ENCODE data around the gene ARHGAP25.

The ARHGAP25 gene

GRCh38 chr2:68837861-68838341 is 103.3 kb downstream of the ARHGAP25 start:
- H3K79me2 ChIP-seq: no peaks in the 10 kb centered on the region
- TF ChIP-seq, protein P1, sequence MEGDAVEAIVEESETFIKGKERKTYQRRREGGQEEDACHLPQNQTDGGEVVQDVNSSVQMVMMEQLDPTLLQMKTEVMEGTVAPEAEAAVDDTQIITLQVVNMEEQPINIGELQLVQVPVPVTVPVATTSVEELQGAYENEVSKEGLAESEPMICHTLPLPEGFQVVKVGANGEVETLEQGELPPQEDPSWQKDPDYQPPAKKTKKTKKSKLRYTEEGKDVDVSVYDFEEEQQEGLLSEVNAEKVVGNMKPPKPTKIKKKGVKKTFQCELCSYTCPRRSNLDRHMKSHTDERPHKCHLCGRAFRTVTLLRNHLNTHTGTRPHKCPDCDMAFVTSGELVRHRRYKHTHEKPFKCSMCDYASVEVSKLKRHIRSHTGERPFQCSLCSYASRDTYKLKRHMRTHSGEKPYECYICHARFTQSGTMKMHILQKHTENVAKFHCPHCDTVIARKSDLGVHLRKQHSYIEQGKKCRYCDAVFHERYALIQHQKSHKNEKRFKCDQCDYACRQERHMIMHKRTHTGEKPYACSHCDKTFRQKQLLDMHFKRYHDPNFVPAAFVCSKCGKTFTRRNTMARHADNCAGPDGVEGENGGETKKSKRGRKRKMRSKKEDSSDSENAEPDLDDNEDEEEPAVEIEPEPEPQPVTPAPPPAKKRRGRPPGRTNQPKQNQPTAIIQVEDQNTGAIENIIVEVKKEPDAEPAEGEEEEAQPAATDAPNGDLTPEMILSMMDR (IDR thresholded peaks at IDR 0.05): no peak
- H2AFZ ChIP-seq: no peak overlapping the region
- no peaks in the 10 kb centered on the region for H3K27me3 ChIP-seq (ENCODE audit: control insufficient read depth, insufficient read depth, low read length)
- no peak overlapping the region for H3K9ac ChIP-seq
- no peaks in the 10 kb centered on the region for H3K36me3 ChIP-seq (ENCODE audit: control insufficient read depth, insufficient read depth, low read length)
- H3K4me2 ChIP-seq (ENCODE audit: low read length): no peak overlapping the region
- no peaks in the 10 kb centered on the region for H3K9me3 ChIP-seq (ENCODE audit: control insufficient read depth, low read length)
- H3K4me3 ChIP-seq (ENCODE audit: low read depth, low read length): no peak overlapping the region
- no peaks in the 10 kb centered on the region for H3K4me1 ChIP-seq
- H3K27ac ChIP-seq: no peak overlapping the region

GRCh38 chr2:68838641-68839040 is 104.0 kb downstream of the ARHGAP25 start:
- TF ChIP-seq, protein P1 (IDR thresholded peaks at IDR 0.05): no peak
- no peak overlapping the region for H3K9ac ChIP-seq

GRCh38 chr2:68839260-68839833 is 104.7 kb downstream of the ARHGAP25 start:
- Histone ChIP-seq H3K79me2 (no peaks in the 10 kb centered on the region), H3K4me1 (no peaks in the 10 kb centered on the region), H3K4me3 (ENCODE audit: low read depth, low read length) (no peak overlapping the region), H3K9ac (no peak overlapping the region), H3K4me2 (ENCODE audit: low read length) (no peak overlapping the region), H3K9me3 (ENCODE audit: control insufficient read depth, low read length) (no peaks in the 10 kb centered on the region), H3K27ac (no peak overlapping the region), H2AFZ (no peak overlapping the region), H3K27me3 (ENCODE audit: control insufficient read depth, insufficient read depth, low read length) (no peaks in the 10 kb centered on the region), H3K36me3 (ENCODE audit: control insufficient read depth, insufficient read depth, low read length) (no peaks in the 10 kb centered on the region)
- TF ChIP-seq, protein P1 (IDR thresholded peaks at IDR 0.05): no peak

More at GRCh38 chr2:68838641-68839040, 104.0 kb downstream of the ARHGAP25 start:
- no peaks in the 10 kb centered on the region for H3K79me2 ChIP-seq
- no peak overlapping the region for H3K4me3 ChIP-seq (ENCODE audit: low read depth, low read length)
- H3K36me3 ChIP-seq (ENCODE audit: control insufficient read depth, insufficient read depth, low read length): no peaks in the 10 kb centered on the region
- no peak overlapping the region for H3K4me2 ChIP-seq (ENCODE audit: low read length)
- H2AFZ ChIP-seq: no peak overlapping the region
- no peaks in the 10 kb centered on the region for H3K4me1 ChIP-seq
- no peak overlapping the region for H3K27ac ChIP-seq
- no peaks in the 10 kb centered on the region for H3K27me3 ChIP-seq (ENCODE audit: control insufficient read depth, insufficient read depth, low read length)
- H3K9me3 ChIP-seq (ENCODE audit: control insufficient read depth, low read length): no peaks in the 10 kb centered on the region

GRCh38 chr2:68845043-68845442 is 110.4 kb downstream of the ARHGAP25 start:
- H3K9me3 ChIP-seq (ENCODE audit: control insufficient read depth, low read length): no peaks in the 10 kb centered on the region
- no peaks in the 10 kb centered on the region for H3K79me2 ChIP-seq
- H3K27ac ChIP-seq: no peak overlapping the region
- H3K4me2 ChIP-seq (ENCODE audit: low read length): no peak overlapping the region
- no peak overlapping the region for H3K4me3 ChIP-seq (ENCODE audit: low read depth, low read length)
- peaks cover 9% of the 10 kb centered on the region for H3K4me1 ChIP-seq
- H3K36me3 ChIP-seq (ENCODE audit: control insufficient read depth, insufficient read depth, low read length): no peaks in the 10 kb centered on the region
- TF ChIP-seq, protein P1 (IDR thresholded peaks at IDR 0.05): no peak
- H2AFZ ChIP-seq: no peak overlapping the region
- no peaks in the 10 kb centered on the region for H3K27me3 ChIP-seq (ENCODE audit: control insufficient read depth, insufficient read depth, low read length)
- no peak overlapping the region for H3K9ac ChIP-seq

DNA sequence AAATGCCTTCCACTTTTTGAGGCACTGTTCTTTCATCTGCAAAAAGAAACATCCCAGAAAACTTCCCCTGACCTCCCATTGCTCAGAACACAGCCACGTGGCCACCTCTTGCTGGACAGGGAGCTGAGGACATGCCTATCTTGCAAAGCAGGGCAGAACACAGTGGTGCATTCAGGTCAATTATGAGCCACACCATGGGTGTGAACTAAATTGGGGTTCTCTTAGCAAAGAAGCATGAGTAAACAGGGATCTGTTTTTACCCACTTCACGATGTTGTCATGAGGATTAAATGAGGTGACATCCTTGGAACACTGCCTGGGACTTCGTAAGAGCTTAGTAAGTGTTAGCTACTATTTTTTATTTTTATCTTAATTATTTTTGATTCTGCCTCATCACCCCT is 111.5 kb downstream of the ARHGAP25 start:
- no peak overlapping the region for H3K4me3 ChIP-seq (ENCODE audit: low read depth, low read length)
- H3K4me1 ChIP-seq: peaks cover 9% of the 10 kb centered on the region
- H3K79me2 ChIP-seq: no peaks in the 10 kb centered on the region
- H3K27ac ChIP-seq: no peak overlapping the region
- no peak overlapping the region for H3K9ac ChIP-seq
- no peaks in the 10 kb centered on the region for H3K27me3 ChIP-seq (ENCODE audit: control insufficient read depth, insufficient read depth, low read length)
- no peak overlapping the region for H3K4me2 ChIP-seq (ENCODE audit: low read length)
- TF ChIP-seq, protein P1 (IDR thresholded peaks at IDR 0.05): no peak
- H2AFZ ChIP-seq: no peak overlapping the region
- no peaks in the 10 kb centered on the region for H3K36me3 ChIP-seq (ENCODE audit: control insufficient read depth, insufficient read depth, low read length)
- no peaks in the 10 kb centered on the region for H3K9me3 ChIP-seq (ENCODE audit: control insufficient read depth, low read length)
